ENCODE measurements around the gene PHKG1. TPM values are rescaled to one million over a fixed set of nuclear protein-coding genes. Genes with fewer than 3 reads are reported as not detected.
"Not testable (repeated sequence)": the region's sequence is repeated elsewhere in the genome, so short reads cannot be mapped to it uniquely, and the experiment has no call there.

PHKG1 gene
- total and polyA plus RNA-seq, 7 donors = 0.60 to 18.7 (median 4.7) TPM; not detected in 1

DNA sequence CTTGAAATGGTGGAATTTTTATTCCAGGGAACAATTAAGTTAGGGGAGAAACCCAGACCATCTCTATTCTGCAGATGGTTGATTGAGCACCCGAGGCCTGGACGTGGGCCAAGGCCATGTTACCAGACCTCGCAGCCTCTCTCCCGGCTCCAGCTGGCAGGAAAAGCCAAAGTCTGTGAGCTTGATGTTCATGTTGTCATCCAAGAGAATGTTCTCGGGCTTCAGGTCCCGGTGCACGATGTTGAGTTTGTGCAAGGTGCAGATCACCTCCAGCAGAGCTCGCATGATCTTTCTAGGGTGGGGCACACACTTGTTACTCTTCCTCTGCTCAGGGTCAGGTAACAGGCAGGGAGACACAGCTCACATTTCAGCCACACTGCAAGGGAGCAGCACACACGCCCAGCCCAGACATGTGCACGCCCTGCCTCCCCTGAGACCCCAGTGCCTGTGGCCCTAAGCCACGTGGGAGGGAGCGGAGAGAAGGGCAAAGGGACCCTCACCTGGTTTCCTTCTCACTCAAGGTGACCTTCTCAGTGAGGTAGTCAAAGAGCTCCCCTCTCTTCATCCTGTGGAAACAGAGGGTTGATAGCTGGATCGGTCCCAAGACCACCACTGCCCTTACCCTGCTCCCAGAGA, 9.5 kb downstream of the PHKG1 start:
- intact Hi-C loops (cut with DNase I) = no loop called here

GRCh38 chr7:56081626-56082340, 11.0 kb downstream of the PHKG1 start:
- TF ChIP-seq POLR2AphosphoS5 (IDR thresholded peaks at IDR 0.05) (no peak), EP300 (IDR thresholded peaks at IDR 0.05) (no peak), POLR2A (IDR thresholded peaks at IDR 0.05) (no peak)
- TF ChIP-seq, protein P1, sequence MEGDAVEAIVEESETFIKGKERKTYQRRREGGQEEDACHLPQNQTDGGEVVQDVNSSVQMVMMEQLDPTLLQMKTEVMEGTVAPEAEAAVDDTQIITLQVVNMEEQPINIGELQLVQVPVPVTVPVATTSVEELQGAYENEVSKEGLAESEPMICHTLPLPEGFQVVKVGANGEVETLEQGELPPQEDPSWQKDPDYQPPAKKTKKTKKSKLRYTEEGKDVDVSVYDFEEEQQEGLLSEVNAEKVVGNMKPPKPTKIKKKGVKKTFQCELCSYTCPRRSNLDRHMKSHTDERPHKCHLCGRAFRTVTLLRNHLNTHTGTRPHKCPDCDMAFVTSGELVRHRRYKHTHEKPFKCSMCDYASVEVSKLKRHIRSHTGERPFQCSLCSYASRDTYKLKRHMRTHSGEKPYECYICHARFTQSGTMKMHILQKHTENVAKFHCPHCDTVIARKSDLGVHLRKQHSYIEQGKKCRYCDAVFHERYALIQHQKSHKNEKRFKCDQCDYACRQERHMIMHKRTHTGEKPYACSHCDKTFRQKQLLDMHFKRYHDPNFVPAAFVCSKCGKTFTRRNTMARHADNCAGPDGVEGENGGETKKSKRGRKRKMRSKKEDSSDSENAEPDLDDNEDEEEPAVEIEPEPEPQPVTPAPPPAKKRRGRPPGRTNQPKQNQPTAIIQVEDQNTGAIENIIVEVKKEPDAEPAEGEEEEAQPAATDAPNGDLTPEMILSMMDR (IDR thresholded peaks at IDR 0.05) = no peak
- Histone ChIP-seq H3K4me3 (no peak overlapping the region), H3K9me3 (no peaks in the 10 kb centered on the region), H3K27me3 (no peaks in the 10 kb centered on the region), H3K27ac (peak overlapping the region in 1 of 4 donors; percentile 86), H3K36me3 (peaks cover 4 to 49% (median 10%) of the 10 kb centered on the region in 4 donors), H3K4me1 (peaks cover 0 to 36% (median 33%) of the 10 kb centered on the region in 4 donors)
- intact Hi-C loops (cut with DNase I) = no loop called here
- DNase-seq = peak; percentile 64
- 94 to 96% methylated on average over 29 of the region's 29 CpGs for WGBS, 2 donors

More for the DNA sequence above, 9.5 kb downstream of the PHKG1 start:
- TF ChIP-seq POLR2A (IDR thresholded peaks at IDR 0.05) (no peak), EP300 (IDR thresholded peaks at IDR 0.05) (no peak), POLR2AphosphoS5 (IDR thresholded peaks at IDR 0.05) (no peak)
- TF ChIP-seq, protein P1 (IDR thresholded peaks at IDR 0.05) = no peak
- H3K36me3 ChIP-seq = peaks cover 0 to 49% (median 7%) of the 10 kb centered on the region in 4 donors
- H3K27me3 ChIP-seq = no peaks in the 10 kb centered on the region
- 51 to 70% methylated on average over 13 of the region's 13 CpGs for WGBS, 2 donors
- DNase-seq = peak; percentile 79
- peak overlapping the region in 3 of 4 donors; percentile 42 to 61 (median 44) for H3K27ac ChIP-seq
- H3K4me3 ChIP-seq = no peak overlapping the region
- peaks cover 0 to 36% (median 33%) of the 10 kb centered on the region in 4 donors for H3K4me1 ChIP-seq
- H3K9me3 ChIP-seq = no peaks in the 10 kb centered on the region

DNA sequence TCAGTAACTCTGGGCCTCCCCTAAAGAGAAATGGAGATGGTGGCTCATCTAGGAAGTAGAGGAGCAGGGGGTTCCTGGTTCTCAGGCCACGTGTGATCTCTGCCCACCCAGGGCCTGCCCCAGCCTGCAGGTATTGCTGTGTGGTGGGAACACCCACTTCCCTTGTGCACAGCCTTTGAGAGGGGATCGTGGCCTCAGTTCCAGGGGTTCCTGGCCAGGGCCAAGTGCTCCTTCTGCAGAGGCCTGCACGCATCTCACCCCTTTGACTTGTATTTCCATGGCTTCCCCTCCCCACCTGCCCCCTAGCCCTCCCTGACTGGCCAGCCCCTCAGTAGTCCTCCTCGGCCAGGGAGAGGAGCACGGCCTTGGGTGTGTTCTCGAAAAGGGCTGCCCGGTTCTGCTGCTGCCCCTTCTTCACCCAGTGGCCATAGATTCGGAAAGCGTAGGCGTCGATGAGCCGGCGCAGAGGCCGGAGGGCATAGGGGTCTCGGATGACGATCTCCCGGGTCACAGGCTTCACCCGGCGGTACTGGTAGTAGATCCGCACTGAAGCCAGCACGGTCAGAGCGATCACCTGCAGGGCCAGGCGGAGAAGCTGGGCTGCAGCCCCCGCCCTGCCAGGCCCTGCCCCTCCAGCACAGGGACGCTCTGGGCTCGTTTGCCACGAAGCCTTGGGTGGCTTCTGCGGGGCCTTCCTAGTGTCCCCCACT, 11.9 kb downstream of the PHKG1 start:
- DNase-seq; H3K27me3 ChIP-seq; H3K9me3 ChIP-seq; intact Hi-C loops (cut with DNase I); H3K4me3 ChIP-seq: not testable (repeated sequence)
- Histone ChIP-seq H3K27ac (peak overlapping the region in 3 of 4 donors; percentile 79 to 86 (median 84)), H3K4me1 (peaks cover 0 to 36% (median 33%) of the 10 kb centered on the region in 4 donors), H3K36me3 (peaks cover 0 to 46% (median 10%) of the 10 kb centered on the region in 4 donors)
- 95 to 96% methylated on average over 28 of the region's 28 CpGs for WGBS, 2 donors

GRCh38 chr7:56079450-56080185, 13.1 kb downstream of the PHKG1 start:
- H3K36me3 ChIP-seq = peaks cover 0 to 36% (median 10%) of the 10 kb centered on the region in 4 donors
- H3K27me3 ChIP-seq = no peaks in the 10 kb centered on the region
- H3K9me3 ChIP-seq = no peaks in the 10 kb centered on the region
- peak overlapping the region; percentile 70 to 86 (median 82) for H3K27ac ChIP-seq
- no peak for TF ChIP-seq EP300 (IDR thresholded peaks at IDR 0.05)
- no peak for TF ChIP-seq POLR2A (IDR thresholded peaks at IDR 0.05)
- TF ChIP-seq POLR2AphosphoS5 (IDR thresholded peaks at IDR 0.05) = peak in 3 of 4 donors; percentile 53 to 67 (median 58)
- TF ChIP-seq, protein P1 (IDR thresholded peaks at IDR 0.05) = peak; percentile 69 to 80 (median 76)
- 63 to 70% methylated on average over 12 of the region's 12 CpGs for WGBS, 2 donors
- intact Hi-C loops (cut with DNase I) = loop anchor here (2.0 kb wide), 1 partner anchor 27 kb away; the partner anchor contains the start of gene CHCHD2
- H3K4me1 ChIP-seq = peaks cover 0 to 38% (median 36%) of the 10 kb centered on the region in 4 donors
- peak; percentile 94 for DNase-seq
- no peak overlapping the region for H3K4me3 ChIP-seq
